SK-N-SH (cell line): ENCODE measurements around the gene CLDN9.

Source experiments
- CTCF ChIP-seq: fragments of 200-600 bp; sonication (generic); IDR thresholded peaks from 2 replicates; pipeline ENCODE4 v1.6.1; 2017; ENCODE audit warnings: antibody characterized with exemption, mild to moderate bottlenecking, moderate library complexity
- EP300 ChIP-seq, 2 experiments: IDR thresholded peaks; 2 replicates each; pipeline versions ENCODE4 v1.4.0 to v1.6.1; 2012; ENCODE audit warnings: borderline replicate concordance in 1 of 2, low read depth in 1 of 2, low read length in 1 of 2
- FOXM1 ChIP-seq: IDR thresholded peaks from 2 replicates; pipeline ENCODE4 v1.4.0; 2012; ENCODE audit warnings: low read depth, mild to moderate bottlenecking
- MAX ChIP-seq: IDR thresholded peaks from 2 replicates; pipeline ENCODE4 v1.4.0; 2012; ENCODE audit warnings: low read depth
- POLR2AphosphoS5 ChIP-seq: IDR thresholded peaks from 2 replicates; pipeline ENCODE4 v1.6.1; 2012; ENCODE audit warnings: low read depth, low read length

- TF ChIP-seq EP300 (IDR thresholded peaks at IDR 0.05; ENCODE audit: borderline replicate concordance in 1 of 2, low read depth in 1 of 2, low read length in 1 of 2) (no peak), FOXM1 (no peak), CTCF (no peak), POLR2AphosphoS5 (no peak), MAX (no peak)
These were observed 30.8 kb upstream of the CLDN9 start for GRCh38 chr16:2981899-2982250.
